Fibroblast of villous mesenchyme (primary cell): ENCODE measurements around the gene DLG1. TPM values are rescaled to one million over a fixed set of nuclear protein-coding genes. Genes with fewer than 3 reads are reported as not detected.

Experiments
- DNase-seq: peaks from one replicate; pipeline ENCODE4 v3.0.0-alpha.2; 2010; ENCODE audit warnings: low read depth
- H3K4me3 ChIP-seq: 2 replicates; pipeline ENCODE4 v1.5.1; 2011; ENCODE audit warnings: low read depth, mild to moderate bottlenecking, low read length
- total RNA-seq: library from RNA; depleted of rRNA; stranded (reverse); fragments of >200 nt; gene quantifications from 2 replicates; pipeline ENCODE4 v1.2.3, GENCODE V29; 2012
- TF ChIP-seq, protein P1 (sequence below): IDR thresholded peaks from 2 replicates; pipeline ENCODE4 v1.5.1; 2012; ENCODE audit warnings: low read depth, mild to moderate bottlenecking, low read length; ENCODE audit not compliant: insufficient read depth

DLG1 gene
- total RNA-seq, 1 donor = 87.7 TPM

GRCh38 chr3:197028728-197029510, 269.5 kb downstream of the DLG1 start:
- TF ChIP-seq, protein P1, sequence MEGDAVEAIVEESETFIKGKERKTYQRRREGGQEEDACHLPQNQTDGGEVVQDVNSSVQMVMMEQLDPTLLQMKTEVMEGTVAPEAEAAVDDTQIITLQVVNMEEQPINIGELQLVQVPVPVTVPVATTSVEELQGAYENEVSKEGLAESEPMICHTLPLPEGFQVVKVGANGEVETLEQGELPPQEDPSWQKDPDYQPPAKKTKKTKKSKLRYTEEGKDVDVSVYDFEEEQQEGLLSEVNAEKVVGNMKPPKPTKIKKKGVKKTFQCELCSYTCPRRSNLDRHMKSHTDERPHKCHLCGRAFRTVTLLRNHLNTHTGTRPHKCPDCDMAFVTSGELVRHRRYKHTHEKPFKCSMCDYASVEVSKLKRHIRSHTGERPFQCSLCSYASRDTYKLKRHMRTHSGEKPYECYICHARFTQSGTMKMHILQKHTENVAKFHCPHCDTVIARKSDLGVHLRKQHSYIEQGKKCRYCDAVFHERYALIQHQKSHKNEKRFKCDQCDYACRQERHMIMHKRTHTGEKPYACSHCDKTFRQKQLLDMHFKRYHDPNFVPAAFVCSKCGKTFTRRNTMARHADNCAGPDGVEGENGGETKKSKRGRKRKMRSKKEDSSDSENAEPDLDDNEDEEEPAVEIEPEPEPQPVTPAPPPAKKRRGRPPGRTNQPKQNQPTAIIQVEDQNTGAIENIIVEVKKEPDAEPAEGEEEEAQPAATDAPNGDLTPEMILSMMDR = no peak
- DNase-seq = no peak
- peak overlapping the region; percentile 58 for H3K4me3 ChIP-seq

DNA sequence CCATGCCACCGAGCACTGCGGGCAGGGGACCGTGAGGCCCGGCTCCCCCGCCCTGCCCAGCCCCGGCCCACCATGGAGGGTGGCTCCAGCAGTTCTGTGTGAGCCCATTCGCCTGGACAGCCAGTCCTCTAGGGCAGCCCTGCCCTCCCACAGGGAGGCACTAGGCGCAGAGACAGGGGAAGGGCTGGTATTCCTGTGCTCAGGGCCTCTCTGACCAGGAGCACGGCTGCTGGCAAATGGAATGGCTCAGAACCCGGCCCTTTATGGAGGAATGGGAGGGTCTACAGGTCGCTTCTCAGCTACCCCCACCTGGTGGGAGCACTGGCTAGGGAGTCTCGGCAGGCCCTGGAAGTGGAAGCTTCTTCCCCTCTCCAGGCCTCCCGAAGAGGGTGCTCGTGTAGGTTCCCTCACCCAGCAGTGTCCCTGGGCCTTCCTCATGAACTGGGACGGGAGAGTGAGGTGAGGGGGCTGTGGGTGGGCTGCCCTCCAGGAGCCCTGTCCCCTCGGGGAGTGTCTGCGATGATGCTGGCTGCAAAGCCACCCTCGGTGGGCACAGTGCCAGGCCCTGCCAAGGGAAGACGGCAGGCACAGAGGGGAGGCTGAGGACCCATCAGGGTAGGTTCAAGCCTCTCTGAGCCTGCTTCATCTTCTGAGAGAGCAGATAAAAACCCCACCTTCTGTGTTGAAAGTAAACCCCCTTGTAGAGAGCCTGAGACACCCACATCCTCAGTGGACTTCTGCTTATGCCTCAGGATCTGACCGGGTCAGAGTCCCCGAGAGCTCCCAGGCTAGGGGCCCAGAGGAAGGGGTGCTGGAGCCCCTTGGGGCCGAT, 270.3 kb downstream of the DLG1 start:
- peak overlapping the region; percentile 58 for H3K4me3 ChIP-seq
- DNase-seq = no peak
- TF ChIP-seq, protein P1 = no peak

DNA sequence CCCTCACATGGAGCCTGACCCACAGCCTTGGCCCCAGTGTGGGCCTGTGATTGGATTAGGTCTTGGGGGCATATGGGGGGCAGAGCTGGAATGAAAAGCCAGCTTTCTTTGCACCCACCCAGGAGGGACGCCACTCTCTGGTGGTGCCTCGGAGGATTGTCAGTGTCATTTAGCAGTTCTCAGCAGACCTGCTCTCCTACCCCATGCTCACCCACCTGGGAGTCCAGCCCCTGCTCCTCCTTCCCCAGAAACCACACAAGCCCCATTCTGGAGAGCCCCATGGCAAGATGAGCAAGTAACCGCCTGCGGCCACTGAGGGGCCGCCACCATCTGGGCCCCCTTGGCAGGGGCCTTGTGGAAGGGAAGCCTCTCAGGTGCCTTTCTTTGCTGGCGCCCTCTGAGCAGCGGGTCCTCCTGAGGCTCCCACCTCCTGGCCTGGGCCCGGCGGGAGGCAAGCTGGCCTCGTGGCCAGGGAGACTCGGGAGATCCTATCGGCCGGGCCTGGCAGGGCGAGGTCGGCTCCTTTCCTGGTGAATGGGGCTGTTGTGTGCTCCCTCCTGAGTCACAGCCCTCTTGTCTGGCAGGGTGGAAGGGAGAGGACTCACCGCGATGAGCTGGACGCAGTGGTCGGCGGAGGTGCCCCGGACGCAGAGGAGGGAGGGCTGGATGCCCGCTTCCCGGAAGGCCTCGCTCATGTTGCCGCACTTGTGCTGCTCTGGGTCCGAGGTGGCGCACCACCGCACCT, 271.1 kb downstream of the DLG1 start:
- TF ChIP-seq, protein P1 = no peak
- DNase-seq = no peak
- H3K4me3 ChIP-seq = no peak overlapping the region

- H3K4me3 ChIP-seq = no peak overlapping the region
- TF ChIP-seq, protein P1 = no peak
- DNase-seq = no peak
Measured at GRCh38 chr3:197026481-197026866, 271.9 kb downstream of the DLG1 start.

GRCh38 chr3:197025736-197026480, 272.5 kb downstream of the DLG1 start:
- DNase-seq = no peak
- no peak overlapping the region for H3K4me3 ChIP-seq
- TF ChIP-seq, protein P1 = no peak
